PC-9 (cell line): ENCODE data around the gene LRMDA. TPM values are rescaled to one million over a fixed set of nuclear protein-coding genes. Genes with fewer than 3 reads are reported as not detected.

Experiments
- BruUV-seq: library from RNA; stranded (reverse); fragments of 400-500 nt; replicated peaks from 2 replicates; lab custom pipeline; 2021; lab: Mats Ljungman, UMichigan
- CTCF ChIA-PET: fragments of 300-600 bp; sonication (Branson Sonifier 250); formaldehyde crosslinking; loops from one replicate; lab custom pipeline; 2022; ENCODE audit warnings: antibody characterized with exemption; lab: Charles Lee
- POLR2A ChIA-PET: fragments of 300-600 bp; sonication (Branson Sonifier 250); formaldehyde crosslinking; loops from one replicate; lab custom pipeline; 2022; ENCODE audit warnings: antibody characterized with exemption; ENCODE audit not compliant: unreplicated experiment; lab: Charles Lee
- DNase-seq, 2 experiments: peaks; one replicate each; pipeline versions ENCODE4 v3.0.0 to v3.0.0-alpha.2; 2015 to 2022; ENCODE audit warnings: mixed read lengths in 1 of 2
- H2AFZ ChIP-seq: fragments of 200-600 bp; sonication (generic); 2 replicates; pipeline ENCODE4 v1.8.1; 2017; ENCODE audit warnings: antibody characterized with exemption
- H3F3A ChIP-seq: fragments of 200-600 bp; sonication (generic); 2 replicates; pipeline ENCODE4 v1.8.1; 2017; ENCODE audit warnings: antibody characterized with exemption, mild to moderate bottlenecking, low read depth; ENCODE audit not compliant: insufficient read depth
- H3K27ac ChIP-seq: fragments of 200-600 bp; sonication (generic); 2 replicates; pipeline ENCODE4 v1.6.1; 2016; ENCODE audit warnings: mixed run types
- H3K27me3 ChIP-seq: fragments of 200-600 bp; sonication (generic); 2 replicates; pipeline ENCODE4 v1.6.1; 2016; ENCODE audit warnings: low read depth, mixed run types; ENCODE audit not compliant: insufficient read depth
- H3K36me3 ChIP-seq: fragments of 200-600 bp; sonication (generic); 2 replicates; pipeline ENCODE4 v1.6.1; 2016; ENCODE audit warnings: low read depth, mixed run types
- H3K4me1 ChIP-seq: fragments of 200-600 bp; sonication (generic); replicated peaks from 2 replicates; pipeline ENCODE4 v1.6.1; 2016; ENCODE audit warnings: mixed run types; ENCODE audit not compliant: insufficient read depth
- H3K4me2 ChIP-seq: fragments of 200-600 bp; sonication (generic); 2 replicates; pipeline ENCODE4 v1.6.1; 2017; ENCODE audit warnings: mixed run types
- H3K4me3 ChIP-seq: fragments of 200-600 bp; sonication (generic); 2 replicates; pipeline ENCODE4 v1.6.1; 2016; ENCODE audit warnings: mixed run types
- H3K79me2 ChIP-seq: fragments of 200-600 bp; sonication (generic); 2 replicates; pipeline ENCODE4 v1.6.1; 2017; ENCODE audit warnings: low read depth, mixed run types
- H3K9me2 ChIP-seq: fragments of 200-600 bp; sonication (generic); 2 replicates; pipeline ENCODE4 v1.8.1; 2017; ENCODE audit warnings: mild to moderate bottlenecking; ENCODE audit not compliant: insufficient read depth
- H3K9me3 ChIP-seq: fragments of 200-600 bp; sonication (generic); 2 replicates; pipeline ENCODE4 v1.8.1; 2016; ENCODE audit warnings: low read depth; ENCODE audit not compliant: insufficient read depth
- H4K20me1 ChIP-seq: fragments of 200-600 bp; sonication (generic); 2 replicates; pipeline ENCODE4 v1.8.1; 2017; ENCODE audit not compliant: insufficient read depth
- CTCF ChIP-seq: fragments of 200-600 bp; sonication (generic); conservative IDR thresholded peaks from 2 replicates; pipeline ENCODE4 v1.6.1; 2017; ENCODE audit warnings: mixed run types, antibody characterized with exemption, mild to moderate bottlenecking, moderate library complexity
- EZH2 ChIP-seq: fragments of 200-600 bp; sonication (generic); IDR thresholded peaks from 2 replicates; pipeline ENCODE4 v1.8.0; 2017; ENCODE audit warnings: antibody characterized with exemption, low read depth
- intact Hi-C: fragments of 100-400 bp; cut with micrococcal nuclease; formaldehyde crosslinking; loops from one replicate; pipeline ENCODE4 v1.10.0; 2022; ENCODE audit not compliant: unreplicated experiment
- total RNA-seq: library from RNA; stranded (reverse); gene quantifications from 2 replicates; pipeline ENCODE4 v1.2.3, GENCODE V29; 2021

Gene LRMDA
- total RNA-seq, 1 experiment from 2014 or later = not detected

- POLR2A ChIA-PET = no interaction called here
- Histone ChIP-seq H3K9me3 (no peaks in the 10 kb centered on the region), H3K27ac (no peak overlapping the region), H3K79me2 (no peaks in the 10 kb centered on the region), H2AFZ (no peak overlapping the region), H3K36me3 (no peaks in the 10 kb centered on the region), H3K4me2 (no peak overlapping the region), H3F3A (no peaks in the 10 kb centered on the region), H3K27me3 (no peaks in the 10 kb centered on the region), H3K9me2 (no peaks in the 10 kb centered on the region), H4K20me1 (no peaks in the 10 kb centered on the region), H3K4me3 (no peak overlapping the region), H3K4me1 (peaks cover 9% of the 10 kb centered on the region)
- intact Hi-C loops = no loop called here
- DNase-seq = no peak
- BruUV-seq = no TSS peak
- CTCF ChIA-PET = no interaction called here
- TF ChIP-seq EZH2 (no peak), CTCF (no peak)
Observed at GRCh38 chr10:76408646-76409045, 977.2 kb downstream of the LRMDA start.

GRCh38 chr10:76411729-76412435 is 980.5 kb downstream of the LRMDA start:
- H3K36me3 ChIP-seq = no peaks in the 10 kb centered on the region
- no peak overlapping the region for H2AFZ ChIP-seq
- no peak for DNase-seq
- ChIA-PET POLR2A (no interaction called here), CTCF (no interaction called here)
- no peak overlapping the region for H3K4me2 ChIP-seq
- H3K79me2 ChIP-seq = no peaks in the 10 kb centered on the region
- H3K9me3 ChIP-seq = no peaks in the 10 kb centered on the region
- BruUV-seq = no TSS peak
- TF ChIP-seq CTCF = no peak
- no peak for TF ChIP-seq EZH2
- H4K20me1 ChIP-seq = no peaks in the 10 kb centered on the region
- no peak overlapping the region for H3K27ac ChIP-seq
- no peaks in the 10 kb centered on the region for H3K4me1 ChIP-seq
- intact Hi-C loops = no loop called here
- no peaks in the 10 kb centered on the region for H3K27me3 ChIP-seq
- H3K9me2 ChIP-seq = no peaks in the 10 kb centered on the region
- no peak overlapping the region for H3K4me3 ChIP-seq
- H3F3A ChIP-seq = no peaks in the 10 kb centered on the region

- H3K27me3 ChIP-seq = no peaks in the 10 kb centered on the region
- TF ChIP-seq EZH2 (no peak), CTCF (no peak)
- H4K20me1 ChIP-seq = no peaks in the 10 kb centered on the region
- H3K9me3 ChIP-seq = no peaks in the 10 kb centered on the region
- no peaks in the 10 kb centered on the region for H3F3A ChIP-seq
- H3K27ac ChIP-seq = no peak overlapping the region
- no peaks in the 10 kb centered on the region for H3K79me2 ChIP-seq
- ChIA-PET CTCF (no interaction called here), POLR2A (no interaction called here)
- no peaks in the 10 kb centered on the region for H3K4me1 ChIP-seq
- BruUV-seq = no TSS peak
- intact Hi-C loops = no loop called here
- no peak for DNase-seq
- no peak overlapping the region for H3K4me2 ChIP-seq
- no peak overlapping the region for H3K4me3 ChIP-seq
- H2AFZ ChIP-seq = no peak overlapping the region
- H3K36me3 ChIP-seq = no peaks in the 10 kb centered on the region
- H3K9me2 ChIP-seq = no peaks in the 10 kb centered on the region
Observed at GRCh38 chr10:76415554-76415953, 984.1 kb downstream of the LRMDA start.
